Measurements from ENCODE around the gene ADCY1. TPM values are rescaled to one million over a fixed set of nuclear protein-coding genes. Genes with fewer than 3 reads are reported as not detected.

The ADCY1 gene
- total RNA-seq, 1 donor, result under 0.01 TPM

GRCh38 chr7:45708046-45708950, 134.1 kb downstream of the ADCY1 start:
- DNase-seq (ENCODE audit: low read depth in 2 of 3, low spot score in 2 of 3), result no peak

- DNase-seq (ENCODE audit: low read depth in 2 of 3, low spot score in 2 of 3), result no peak
These were observed 135.2 kb downstream of the ADCY1 start for GRCh38 chr7:45709168-45710042.

GRCh38 chr7:45710271-45711160, 136.3 kb downstream of the ADCY1 start:
- no peak for DNase-seq (ENCODE audit: low read depth in 2 of 3, low spot score in 2 of 3)

- DNase-seq (ENCODE audit: low read depth in 2 of 3, low spot score in 2 of 3), result no peak
These were observed 137.0 kb downstream of the ADCY1 start for GRCh38 chr7:45711161-45711490.

- DNase-seq (ENCODE audit: low read depth in 2 of 3, low spot score in 2 of 3), result no peak
These were observed 138.0 kb downstream of the ADCY1 start for GRCh38 chr7:45712057-45712689.

GRCh38 chr7:45712872-45713668, 138.9 kb downstream of the ADCY1 start:
- no peak for DNase-seq (ENCODE audit: low read depth in 2 of 3, low spot score in 2 of 3)

GRCh38 chr7:45713669-45714520, 139.7 kb downstream of the ADCY1 start:
- DNase-seq (ENCODE audit: low read depth in 2 of 3, low spot score in 2 of 3), result no peak

GRCh38 chr7:45714521-45714820, 140.3 kb downstream of the ADCY1 start:
- no peak for DNase-seq (ENCODE audit: low read depth in 2 of 3, low spot score in 2 of 3)

GRCh38 chr7:45715471-45716352, 141.5 kb downstream of the ADCY1 start:
- DNase-seq (ENCODE audit: low read depth in 2 of 3, low spot score in 2 of 3), result no peak

- DNase-seq (ENCODE audit: low read depth in 2 of 3, low spot score in 2 of 3), result no peak
These were observed 142.4 kb downstream of the ADCY1 start for GRCh38 chr7:45716380-45717203.

GRCh38 chr7:45717537-45718235, 143.5 kb downstream of the ADCY1 start:
- peak in 1 of 3 donors; percentile 5 for DNase-seq (ENCODE audit: low read depth in 2 of 3, low spot score in 2 of 3)

GRCh38 chr7:45718464-45719330, 144.5 kb downstream of the ADCY1 start:
- peak in 2 of 3 donors; percentile 26 to 70 for DNase-seq (ENCODE audit: low read depth in 2 of 3, low spot score in 2 of 3)

- DNase-seq (ENCODE audit: low read depth in 2 of 3, low spot score in 2 of 3), result no peak
These were observed 146.8 kb downstream of the ADCY1 start for GRCh38 chr7:45720989-45721388.

- no peak for DNase-seq (ENCODE audit: low read depth in 2 of 3, low spot score in 2 of 3)
These were observed 147.8 kb downstream of the ADCY1 start for GRCh38 chr7:45721686-45722598.

All from hematopoietic multipotent progenitor cell (in vitro differentiated cells).